HEK293 (cell line): ENCODE measurements around the gene TCF21.
A peak's percentile ranks its signal among the peaks of the same experiment; 100 is the strongest.
"Not testable (repeated sequence)": the region's sequence is repeated elsewhere in the genome, so short reads cannot be mapped to it uniquely, and the experiment has no call there.

Experiments
- CTCF ChIA-PET: fragments of 350-600 bp; formaldehyde crosslinking; extraction: SDS; loops from one replicate; lab custom pipeline; 2021; ENCODE audit warnings: antibody characterized with exemption; lab: Yijun Ruan, JAX
- POLR2A ChIA-PET: fragments of 300-600 bp; formaldehyde crosslinking; extraction: SDS; loops from one replicate; lab custom pipeline; 2020; ENCODE audit warnings: antibody characterized with exemption, inconsistent platforms; lab: Yijun Ruan, JAX
- H3K27ac ChIP-seq: fragments of 200-500 bp; sonication (Bioruptor generic); 2 replicates; pipeline ENCODE4 v1.5.1; 2014; ENCODE audit warnings: low read depth, low read length, control low read depth, inconsistent platforms; ENCODE audit errors: extremely low read depth
- H3K36me3 ChIP-seq, 2 experiments: fragments of 200-500 bp in 1 of 2; sonication (Bioruptor generic) in 1 of 2; 1 replicate in 1 of 2; 2 replicates in 1 of 2; pipeline ENCODE4 v1.5.1; 2014 to 2017; ENCODE audit warnings: inconsistent platforms in 2 of 2, low read length in 2 of 2; ENCODE audit not compliant: control insufficient read depth in 2 of 2, insufficient read depth in 1 of 2
- H3K4me1 ChIP-seq: fragments of 200-500 bp; sonication (Bioruptor generic); 2 replicates; pipeline ENCODE4 v1.5.1; 2014; ENCODE audit warnings: mild to moderate bottlenecking, low read length, inconsistent platforms; ENCODE audit not compliant: control insufficient read depth, insufficient read depth
- H3K4me3 ChIP-seq: 2 replicates; pipeline ENCODE4 v1.5.1; 2011; ENCODE audit warnings: low read depth, mild to moderate bottlenecking, control low read depth, low read length, moderate library complexity
- H3K9me3 ChIP-seq: fragments of 200-500 bp; sonication (Bioruptor generic); 2 replicates; pipeline ENCODE4 v1.5.1; 2014; ENCODE audit warnings: low read depth, low read length, inconsistent platforms; ENCODE audit not compliant: control insufficient read depth, insufficient read depth
- IKZF3 ChIP-seq: fragments of 450-650 bp; IDR thresholded peaks from 2 replicates; pipeline ENCODE4 v1.5.0; 2018; ENCODE audit warnings: missing biosample characterization, mild to moderate bottlenecking, missing genetic modification characterization, moderate library complexity
- KLF1 ChIP-seq: fragments of 450-650 bp; formaldehyde crosslinking; IDR thresholded peaks from 2 replicates; pipeline ENCODE4 v1.5.1; 2016; ENCODE audit warnings: missing biosample characterization, missing genetic modification characterization
- SCRT1 ChIP-seq: fragments of 450-650 bp; formaldehyde crosslinking; IDR thresholded peaks from 2 replicates; pipeline ENCODE4 v1.5.1; 2016; ENCODE audit warnings: missing biosample characterization, missing genetic modification characterization, borderline replicate concordance
- SP7 ChIP-seq: fragments of 450-650 bp; formaldehyde crosslinking; IDR thresholded peaks from 2 replicates; pipeline ENCODE4 v1.5.1; 2016; ENCODE audit warnings: missing biosample characterization, missing genetic modification characterization
- ZBTB48 ChIP-seq: fragments of 450-650 bp; formaldehyde crosslinking; IDR thresholded peaks from 2 replicates; pipeline ENCODE4 v1.5.1; 2016; ENCODE audit warnings: missing biosample characterization, missing genetic modification characterization
- ZFP37 ChIP-seq: fragments of 450-650 bp; formaldehyde crosslinking; IDR thresholded peaks from 2 replicates; pipeline ENCODE4 v1.5.1; 2016; ENCODE audit warnings: missing biosample characterization, missing genetic modification characterization
- ZNF2 ChIP-seq: fragments of 450-650 bp; formaldehyde crosslinking; IDR thresholded peaks from 2 replicates; pipeline ENCODE4 v1.5.1; 2016; ENCODE audit warnings: missing biosample characterization, missing genetic modification characterization
- ZNF341 ChIP-seq: fragments of 450-650 bp; formaldehyde crosslinking; IDR thresholded peaks from 2 replicates; pipeline ENCODE4; 2016; ENCODE audit warnings: low read depth, missing biosample characterization, missing genetic modification characterization
- ZNF654 ChIP-seq: fragments of 450-650 bp; formaldehyde crosslinking; IDR thresholded peaks from 2 replicates; pipeline ENCODE4 v1.5.1; 2016; ENCODE audit warnings: low read depth, missing biosample characterization, missing genetic modification characterization
- ZNF660 ChIP-seq: fragments of 450-650 bp; IDR thresholded peaks from 2 replicates; pipeline ENCODE4 v1.5.1; 2018; ENCODE audit warnings: missing biosample characterization, mild to moderate bottlenecking, missing genetic modification characterization
- TF ChIP-seq, protein P1 (sequence below): fragments of 450-650 bp; formaldehyde crosslinking; IDR thresholded peaks from 2 replicates; pipeline ENCODE4 v1.5.1; 2016; ENCODE audit warnings: missing biosample characterization, missing genetic modification characterization
- TF ChIP-seq, protein P2 (sequence below): fragments of 450-650 bp; formaldehyde crosslinking; IDR thresholded peaks from 2 replicates; pipeline ENCODE4 v1.5.1; 2016; ENCODE audit warnings: missing biosample characterization, missing genetic modification characterization, low read depth
- TF ChIP-seq, protein P3 (sequence below): fragments of 450-650 bp; formaldehyde crosslinking; IDR thresholded peaks from 2 replicates; pipeline ENCODE4 v1.5.1; 2016; ENCODE audit warnings: missing biosample characterization, missing genetic modification characterization
- TF ChIP-seq, protein P4 (sequence below): fragments of 450-650 bp; formaldehyde crosslinking; IDR thresholded peaks from 2 replicates; pipeline ENCODE4 v1.5.1; 2016; ENCODE audit warnings: missing biosample characterization, missing genetic modification characterization

TCF21 gene

DNA sequence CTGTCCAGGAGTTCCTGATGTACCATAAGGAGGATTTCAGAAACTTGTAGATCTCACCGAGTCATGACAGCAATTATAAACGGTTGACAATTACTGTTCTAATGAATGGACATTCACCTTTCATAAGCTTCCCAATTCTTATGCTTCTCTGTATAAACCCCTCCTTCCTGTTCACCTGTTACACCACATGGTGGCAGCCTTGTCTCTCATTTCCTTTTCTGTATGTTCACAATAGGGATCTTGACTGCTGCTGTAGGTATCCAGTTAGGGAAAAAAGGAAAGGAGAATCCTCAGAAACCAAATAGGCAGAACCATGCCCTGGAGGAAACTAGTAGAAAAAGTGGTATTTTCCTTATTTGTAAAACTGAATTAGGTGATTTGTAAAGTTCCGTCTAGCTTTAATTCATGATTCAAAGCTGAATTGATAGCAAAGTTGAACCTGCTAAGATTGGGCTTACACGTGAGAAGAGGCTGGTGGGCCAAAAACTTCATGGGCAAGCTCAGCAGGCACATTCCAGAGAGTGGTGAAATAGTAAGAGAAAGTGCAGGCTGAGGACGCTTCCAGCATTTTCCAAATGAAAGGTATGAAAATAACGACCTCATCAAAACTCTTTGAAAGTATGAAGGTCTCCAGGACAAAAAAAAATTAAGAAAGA lies 35.2 kb downstream of the TCF21 start:
- POLR2A ChIA-PET, result interaction anchor here (2.4 kb wide), 1 partner anchor 173 kb away, joined by 15 read pairs; no protein-coding TSS in a partner anchor
- Histone ChIP-seq H3K4me3 (no peak overlapping the region), H3K36me3 (no peaks in the 10 kb centered on the region), H3K27ac (no peak overlapping the region), H3K9me3 (no peaks in the 10 kb centered on the region), H3K4me1 (no peaks in the 10 kb centered on the region)
- TF ChIP-seq ZBTB48 (tag by site-specific recombination), result peak; percentile 59; the same call in 1 of the 2 replicates
- TF ChIP-seq SP7 (tag by site-specific recombination), result 0 out of 2 replicates have a peak, but pooled peaks have one; percentile 31
- peak; percentile 70; the same call in 1 of the 2 replicates for TF ChIP-seq IKZF3
- TF ChIP-seq ZNF660 (tag by site-specific recombination), result peak; percentile 75
- TF ChIP-seq, protein P1, sequence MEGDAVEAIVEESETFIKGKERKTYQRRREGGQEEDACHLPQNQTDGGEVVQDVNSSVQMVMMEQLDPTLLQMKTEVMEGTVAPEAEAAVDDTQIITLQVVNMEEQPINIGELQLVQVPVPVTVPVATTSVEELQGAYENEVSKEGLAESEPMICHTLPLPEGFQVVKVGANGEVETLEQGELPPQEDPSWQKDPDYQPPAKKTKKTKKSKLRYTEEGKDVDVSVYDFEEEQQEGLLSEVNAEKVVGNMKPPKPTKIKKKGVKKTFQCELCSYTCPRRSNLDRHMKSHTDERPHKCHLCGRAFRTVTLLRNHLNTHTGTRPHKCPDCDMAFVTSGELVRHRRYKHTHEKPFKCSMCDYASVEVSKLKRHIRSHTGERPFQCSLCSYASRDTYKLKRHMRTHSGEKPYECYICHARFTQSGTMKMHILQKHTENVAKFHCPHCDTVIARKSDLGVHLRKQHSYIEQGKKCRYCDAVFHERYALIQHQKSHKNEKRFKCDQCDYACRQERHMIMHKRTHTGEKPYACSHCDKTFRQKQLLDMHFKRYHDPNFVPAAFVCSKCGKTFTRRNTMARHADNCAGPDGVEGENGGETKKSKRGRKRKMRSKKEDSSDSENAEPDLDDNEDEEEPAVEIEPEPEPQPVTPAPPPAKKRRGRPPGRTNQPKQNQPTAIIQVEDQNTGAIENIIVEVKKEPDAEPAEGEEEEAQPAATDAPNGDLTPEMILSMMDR (tag by site-specific recombination), result peak; percentile 86
- TF ChIP-seq, protein P2, sequence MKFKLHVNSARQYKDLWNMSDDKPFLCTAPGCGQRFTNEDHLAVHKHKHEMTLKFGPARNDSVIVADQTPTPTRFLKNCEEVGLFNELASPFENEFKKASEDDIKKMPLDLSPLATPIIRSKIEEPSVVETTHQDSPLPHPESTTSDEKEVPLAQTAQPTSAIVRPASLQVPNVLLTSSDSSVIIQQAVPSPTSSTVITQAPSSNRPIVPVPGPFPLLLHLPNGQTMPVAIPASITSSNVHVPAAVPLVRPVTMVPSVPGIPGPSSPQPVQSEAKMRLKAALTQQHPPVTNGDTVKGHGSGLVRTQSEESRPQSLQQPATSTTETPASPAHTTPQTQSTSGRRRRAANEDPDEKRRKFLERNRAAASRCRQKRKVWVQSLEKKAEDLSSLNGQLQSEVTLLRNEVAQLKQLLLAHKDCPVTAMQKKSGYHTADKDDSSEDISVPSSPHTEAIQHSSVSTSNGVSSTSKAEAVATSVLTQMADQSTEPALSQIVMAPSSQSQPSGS, result peak; percentile 63
- TF ChIP-seq ZNF654 (tag by site-specific recombination), result peak; percentile 99
- peak; percentile 61; the same call in 1 of the 2 replicates for TF ChIP-seq ZNF2
- TF ChIP-seq KLF1 (tag by site-specific recombination), result no peak
- TF ChIP-seq, protein P3, sequence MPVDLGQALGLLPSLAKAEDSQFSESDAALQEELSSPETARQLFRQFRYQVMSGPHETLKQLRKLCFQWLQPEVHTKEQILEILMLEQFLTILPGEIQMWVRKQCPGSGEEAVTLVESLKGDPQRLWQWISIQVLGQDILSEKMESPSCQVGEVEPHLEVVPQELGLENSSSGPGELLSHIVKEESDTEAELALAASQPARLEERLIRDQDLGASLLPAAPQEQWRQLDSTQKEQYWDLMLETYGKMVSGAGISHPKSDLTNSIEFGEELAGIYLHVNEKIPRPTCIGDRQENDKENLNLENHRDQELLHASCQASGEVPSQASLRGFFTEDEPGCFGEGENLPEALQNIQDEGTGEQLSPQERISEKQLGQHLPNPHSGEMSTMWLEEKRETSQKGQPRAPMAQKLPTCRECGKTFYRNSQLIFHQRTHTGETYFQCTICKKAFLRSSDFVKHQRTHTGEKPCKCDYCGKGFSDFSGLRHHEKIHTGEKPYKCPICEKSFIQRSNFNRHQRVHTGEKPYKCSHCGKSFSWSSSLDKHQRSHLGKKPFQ (tag by site-specific recombination), result no peak
- TF ChIP-seq, protein P4, sequence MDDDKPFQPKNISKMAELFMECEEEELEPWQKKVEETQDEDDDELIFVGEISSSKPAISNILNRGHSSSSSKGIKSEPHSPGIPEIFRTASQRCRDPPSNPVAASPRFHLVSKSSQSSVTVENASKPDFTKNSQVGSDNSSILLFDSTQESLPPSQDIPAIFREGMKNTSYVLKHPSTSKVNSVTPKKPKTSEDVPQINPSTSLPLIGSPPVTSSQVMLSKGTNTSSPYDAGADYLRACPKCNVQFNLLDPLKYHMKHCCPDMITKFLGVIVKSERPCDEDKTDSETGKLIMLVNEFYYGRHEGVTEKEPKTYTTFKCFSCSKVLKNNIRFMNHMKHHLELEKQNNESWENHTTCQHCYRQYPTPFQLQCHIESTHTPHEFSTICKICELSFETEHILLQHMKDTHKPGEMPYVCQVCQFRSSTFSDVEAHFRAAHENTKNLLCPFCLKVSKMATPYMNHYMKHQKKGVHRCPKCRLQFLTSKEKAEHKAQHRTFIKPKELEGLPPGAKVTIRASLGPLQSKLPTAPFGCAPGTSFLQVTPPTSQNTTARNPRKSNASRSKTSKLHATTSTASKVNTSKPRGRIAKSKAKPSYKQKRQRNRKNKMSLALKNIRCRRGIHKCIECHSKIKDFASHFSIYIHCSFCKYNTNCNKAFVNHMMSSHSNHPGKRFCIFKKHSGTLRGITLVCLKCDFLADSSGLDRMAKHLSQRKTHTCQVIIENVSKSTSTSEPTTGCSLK (tag by site-specific recombination), result no peak
- TF ChIP-seq ZNF341 (tag by site-specific recombination), result no peak
- no peak for TF ChIP-seq SCRT1 (tag by site-specific recombination)
- 0 out of 2 replicates have a peak, but pooled peaks have one; percentile 29 for TF ChIP-seq ZFP37 (tag by site-specific recombination)
- CTCF ChIA-PET, result interaction anchor here (0.6 to 13.5 kb wide), 93 partner anchors 8 to 1100 kb away, joined by 3 to 693 read pairs (median 4); partner anchors contain the start of genes SLC2A12, TBPL1 and TCF21

DNA sequence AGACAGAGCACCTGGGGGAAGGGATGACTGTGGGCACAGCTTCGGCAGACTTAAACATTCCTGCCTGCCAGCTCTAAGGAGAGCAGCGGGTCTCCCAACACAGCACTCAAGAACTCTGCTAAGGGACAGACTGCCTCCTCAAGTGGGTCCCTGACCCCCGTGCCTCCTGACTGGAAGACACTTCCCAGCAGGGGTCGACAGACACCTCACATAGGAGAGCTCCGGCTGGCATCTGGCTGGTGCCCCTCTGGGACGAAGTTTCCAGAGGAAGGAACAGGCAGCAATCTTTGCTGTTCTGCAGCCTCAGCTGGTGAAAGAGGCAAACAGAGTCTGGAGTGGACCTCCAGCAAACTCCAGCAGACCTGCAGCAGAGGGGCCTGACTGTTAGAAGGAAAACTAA lies 42.3 kb downstream of the TCF21 start:
- H3K4me3 ChIP-seq, POLR2A ChIA-PET, H3K9me3 ChIP-seq, H3K27ac ChIP-seq, H3K36me3 ChIP-seq, H3K4me1 ChIP-seq: not testable (repeated sequence)
- CTCF ChIA-PET, result interaction anchor here (0.9 to 12.6 kb wide), 4 partner anchors 10 to 166 kb away, joined by 3 to 192 read pairs (median 28); no protein-coding TSS in a partner anchor
